Astrocyte (in vitro differentiated cells and primary cell): ENCODE data around the gene MIPOL1. TPM values are rescaled to one million over a fixed set of nuclear protein-coding genes. Genes with fewer than 3 reads are reported as not detected.
"Not testable (repeated sequence)": the region's sequence is repeated elsewhere in the genome, so short reads cannot be mapped to it uniquely, and the experiment has no call there.

ENCODE experiments used
- DNase-seq: peaks from one replicate; pipeline ENCODE4 v3.0.0-alpha.2; 2010; ENCODE audit warnings: low read depth
- FAIRE-seq: peaks from 2 replicates; lab custom pipeline; 2011; peaks lifted over from hg19 to GRCh38; lab: Jason Lieb, UNC
- H2AFZ ChIP-seq: 2 replicates; pipeline ENCODE4 v1.6.0; 2012; ENCODE audit warnings: low read depth, low read length, inconsistent platforms
- H3K27ac ChIP-seq: 2 replicates; pipeline ENCODE4 v1.5.1; 2011; ENCODE audit warnings: low read depth, low read length, inconsistent platforms
- H3K27me3 ChIP-seq: 2 replicates; pipeline ENCODE4 v1.6.0; 2011; ENCODE audit warnings: low read length, inconsistent platforms; ENCODE audit not compliant: insufficient read depth
- H3K36me3 ChIP-seq: 2 replicates; pipeline ENCODE4 v1.5.1; 2011; ENCODE audit warnings: low read length, inconsistent platforms; ENCODE audit not compliant: insufficient read depth
- H3K4me1 ChIP-seq: 2 replicates; pipeline ENCODE4 v1.5.1; 2011; ENCODE audit warnings: low read length, inconsistent platforms; ENCODE audit not compliant: insufficient read depth
- H3K4me2 ChIP-seq: 2 replicates; pipeline ENCODE4 v1.6.0; 2012; ENCODE audit warnings: low read length, inconsistent platforms
- H3K4me3 ChIP-seq: 2 replicates; pipeline ENCODE4 v1.5.1; 2011; ENCODE audit warnings: low read depth, mild to moderate bottlenecking, low read length, inconsistent platforms; ENCODE audit not compliant: insufficient read depth
- H3K79me2 ChIP-seq: 2 replicates; pipeline ENCODE4 v1.6.0; 2012; ENCODE audit warnings: mild to moderate bottlenecking, low read length, inconsistent platforms; ENCODE audit not compliant: insufficient read depth
- H3K9ac ChIP-seq: 2 replicates; pipeline ENCODE4 v1.6.0; 2012; ENCODE audit warnings: mild to moderate bottlenecking, low read length, inconsistent platforms
- H3K9me3 ChIP-seq: 2 replicates; pipeline ENCODE4 v1.5.1; 2012; ENCODE audit warnings: low read depth, mild to moderate bottlenecking, low read length, inconsistent platforms; ENCODE audit not compliant: insufficient read depth
- H4K20me1 ChIP-seq: 2 replicates; pipeline ENCODE4 v1.6.0; 2012; ENCODE audit warnings: low read length, inconsistent platforms; ENCODE audit not compliant: insufficient read depth
- H3K27ac Mint-ChIP-seq: one replicate; pipeline ENCODE4 v1.8.0; 2021; ENCODE audit warnings: mild to moderate bottlenecking, mixed read lengths; ENCODE audit not compliant: unreplicated experiment
- H3K27me3 Mint-ChIP-seq: one replicate; pipeline ENCODE4 v1.8.0; 2021; ENCODE audit warnings: low read depth, mixed read lengths; ENCODE audit not compliant: unreplicated experiment
- H3K36me3 Mint-ChIP-seq: one replicate; pipeline ENCODE4 v1.8.0; 2021; ENCODE audit warnings: low read depth, mixed read lengths; ENCODE audit not compliant: unreplicated experiment
- H3K4me1 Mint-ChIP-seq: one replicate; pipeline ENCODE4 v1.8.0; 2021; ENCODE audit warnings: low read depth, mixed read lengths; ENCODE audit not compliant: unreplicated experiment
- H3K4me3 Mint-ChIP-seq: one replicate; pipeline ENCODE4 v1.8.0; 2021; ENCODE audit warnings: mild to moderate bottlenecking, moderate library complexity, mixed read lengths; ENCODE audit not compliant: unreplicated experiment
- H3K9me3 Mint-ChIP-seq: one replicate; pipeline ENCODE4 v1.8.0; 2021; ENCODE audit warnings: mild to moderate bottlenecking, mixed read lengths; ENCODE audit not compliant: unreplicated experiment
- EZH2 ChIP-seq: IDR thresholded peaks from 2 replicates; pipeline ENCODE4 v1.6.1; 2012; ENCODE audit warnings: mild to moderate bottlenecking, low read length, inconsistent platforms; ENCODE audit not compliant: insufficient read depth
- total RNA-seq: library from RNA; stranded (reverse); gene quantifications from 2 replicates; pipeline ENCODE4 v1.2.1, GENCODE V29; 2021
- TF ChIP-seq, protein P1 (sequence below): IDR thresholded peaks from 2 replicates; pipeline ENCODE4 v1.5.1; 2011; ENCODE audit warnings: low read depth, mild to moderate bottlenecking, inconsistent platforms, low read length, moderate library complexity; ENCODE audit not compliant: insufficient read depth

Gene MIPOL1
- total RNA-seq, 1 donor from 2014 or later, result 15.7 TPM

DNA sequence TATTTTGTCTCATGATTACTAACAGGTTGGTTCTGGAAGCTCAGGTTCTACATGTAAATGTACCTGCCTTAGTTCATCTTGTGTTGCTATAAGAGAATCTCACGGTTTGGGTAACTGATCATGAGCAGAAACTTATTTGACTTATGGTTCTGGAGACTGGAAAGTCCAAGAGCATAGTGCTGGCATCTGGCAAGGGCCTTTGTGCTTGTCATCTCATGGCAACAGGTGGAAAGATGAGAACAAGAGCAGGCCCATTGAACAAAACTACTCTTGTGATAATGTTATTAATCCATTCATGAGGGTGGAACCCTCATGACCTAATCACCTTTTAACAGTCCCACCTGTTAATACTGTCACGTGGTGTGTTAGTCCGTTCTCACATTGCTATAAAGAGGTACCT, 23.3 kb downstream of the MIPOL1 start:
- Histone ChIP-seq H4K20me1 (no peaks in the 10 kb centered on the region), H3K79me2 (no peaks in the 10 kb centered on the region), H3K36me3 (no peaks in the 10 kb centered on the region), H3K27ac (no peak overlapping the region), H3K4me3 (no peak overlapping the region), H3K9me3 (no peaks in the 10 kb centered on the region), H3K4me1 (no peaks in the 10 kb centered on the region), H3K9ac (no peak overlapping the region), H3K4me2 (no peak overlapping the region), H3K27me3 (no peaks in the 10 kb centered on the region), H2AFZ (no peak overlapping the region)
- TF ChIP-seq, protein P1, sequence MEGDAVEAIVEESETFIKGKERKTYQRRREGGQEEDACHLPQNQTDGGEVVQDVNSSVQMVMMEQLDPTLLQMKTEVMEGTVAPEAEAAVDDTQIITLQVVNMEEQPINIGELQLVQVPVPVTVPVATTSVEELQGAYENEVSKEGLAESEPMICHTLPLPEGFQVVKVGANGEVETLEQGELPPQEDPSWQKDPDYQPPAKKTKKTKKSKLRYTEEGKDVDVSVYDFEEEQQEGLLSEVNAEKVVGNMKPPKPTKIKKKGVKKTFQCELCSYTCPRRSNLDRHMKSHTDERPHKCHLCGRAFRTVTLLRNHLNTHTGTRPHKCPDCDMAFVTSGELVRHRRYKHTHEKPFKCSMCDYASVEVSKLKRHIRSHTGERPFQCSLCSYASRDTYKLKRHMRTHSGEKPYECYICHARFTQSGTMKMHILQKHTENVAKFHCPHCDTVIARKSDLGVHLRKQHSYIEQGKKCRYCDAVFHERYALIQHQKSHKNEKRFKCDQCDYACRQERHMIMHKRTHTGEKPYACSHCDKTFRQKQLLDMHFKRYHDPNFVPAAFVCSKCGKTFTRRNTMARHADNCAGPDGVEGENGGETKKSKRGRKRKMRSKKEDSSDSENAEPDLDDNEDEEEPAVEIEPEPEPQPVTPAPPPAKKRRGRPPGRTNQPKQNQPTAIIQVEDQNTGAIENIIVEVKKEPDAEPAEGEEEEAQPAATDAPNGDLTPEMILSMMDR, result no peak
- no peak for TF ChIP-seq EZH2
- DNase-seq (no peak), FAIRE-seq (no peak)
- peaks cover 3% of the 10 kb centered on the region for H3K4me1 Mint-ChIP-seq
- peaks cover 6% of the 10 kb centered on the region for H3K9me3 Mint-ChIP-seq
- H3K4me3 Mint-ChIP-seq, result no peak overlapping the region
- H3K27me3 Mint-ChIP-seq, result no peaks in the 10 kb centered on the region
- H3K27ac Mint-ChIP-seq, result no peak overlapping the region
- peaks cover 16% of the 10 kb centered on the region for H3K36me3 Mint-ChIP-seq

DNA sequence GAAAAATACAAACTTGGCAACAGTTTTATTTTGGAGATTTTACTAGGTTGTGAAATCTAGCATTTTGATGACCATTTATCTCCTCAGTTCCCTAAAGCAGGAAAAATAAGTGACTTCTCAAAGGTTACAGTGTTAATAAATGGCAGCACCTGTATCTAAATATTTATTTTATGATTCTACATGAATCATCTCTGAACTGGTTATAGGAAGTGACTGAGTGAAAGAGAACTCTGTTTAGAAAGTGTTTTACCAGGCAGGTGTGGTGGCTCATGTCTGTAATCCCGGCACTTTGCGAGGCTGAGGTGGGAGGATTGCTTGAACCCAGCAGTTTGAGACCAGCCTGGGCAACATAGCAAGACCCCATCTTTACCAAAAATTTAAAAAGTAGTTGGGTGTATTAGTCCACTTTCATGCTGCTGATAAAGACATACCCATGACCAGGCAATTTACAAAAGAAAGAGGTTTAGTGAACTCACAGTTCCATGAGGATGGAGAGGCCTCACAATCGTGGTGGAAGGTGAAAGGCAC, 26.3 kb downstream of the MIPOL1 start:
- H3K9me3 ChIP-seq, result no peaks in the 10 kb centered on the region
- Mint-ChIP-seq H3K36me3 (peaks cover 16% of the 10 kb centered on the region), H3K9me3 (peaks cover 6% of the 10 kb centered on the region), H3K4me1 (peaks cover 1% of the 10 kb centered on the region), H3K4me3 (no peak overlapping the region), H3K27ac (no peak overlapping the region), H3K27me3 (no peaks in the 10 kb centered on the region)
- H3K9ac ChIP-seq, result no peak overlapping the region
- no peak for FAIRE-seq
- TF ChIP-seq, protein P1, result no peak
- no peak for TF ChIP-seq EZH2
- no peaks in the 10 kb centered on the region for H3K79me2 ChIP-seq
- no peaks in the 10 kb centered on the region for H4K20me1 ChIP-seq
- no peak overlapping the region for H3K4me2 ChIP-seq
- H3K27ac ChIP-seq, result no peak overlapping the region
- no peaks in the 10 kb centered on the region for H3K27me3 ChIP-seq
- no peak overlapping the region for H2AFZ ChIP-seq
- H3K4me1 ChIP-seq, result no peaks in the 10 kb centered on the region
- DNase-seq, result no peak
- no peak overlapping the region for H3K4me3 ChIP-seq
- H3K36me3 ChIP-seq, result no peaks in the 10 kb centered on the region

DNA sequence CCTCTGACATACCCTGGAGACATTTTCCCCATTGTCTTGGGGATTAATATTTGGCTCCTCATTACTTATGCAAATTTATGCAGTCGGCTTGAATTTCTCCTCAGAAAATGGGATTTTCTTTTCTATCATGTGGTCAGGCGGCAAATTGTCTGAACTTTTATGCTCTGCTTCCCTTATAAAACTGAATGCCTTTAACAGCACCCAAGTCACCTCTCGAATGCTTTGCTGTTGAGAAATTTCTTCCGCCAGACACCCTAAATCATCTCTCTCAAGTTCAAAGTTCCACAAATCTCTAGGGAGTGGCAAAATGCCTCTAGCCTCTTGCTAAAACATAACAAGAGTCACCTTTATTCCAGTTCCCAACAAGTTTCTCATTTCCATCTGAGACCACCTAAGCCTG, 27.9 kb downstream of the MIPOL1 start:
- FAIRE-seq, H3K27ac ChIP-seq: not testable (repeated sequence)

More for the DNA sequence above, 27.9 kb downstream of the MIPOL1 start:
- not testable (repeated sequence) for H3K9me3 Mint-ChIP-seq, DNase-seq, H3K27me3 ChIP-seq, H3K4me3 Mint-ChIP-seq, H3K9me3 ChIP-seq, H3K27ac Mint-ChIP-seq, H4K20me1 ChIP-seq, H3K4me2 ChIP-seq, H3K4me1 Mint-ChIP-seq, H3K9ac ChIP-seq, H3K4me1 ChIP-seq, H3K4me3 ChIP-seq, H3K79me2 ChIP-seq, H2AFZ ChIP-seq, H3K36me3 ChIP-seq, H3K27me3 Mint-ChIP-seq
- H3K36me3 Mint-ChIP-seq, result peaks cover 16% of the 10 kb centered on the region
